Skeletal muscle cell (primary cell): ENCODE results near the gene MECP2.

ENCODE experiments used
- DNase-seq: peaks from one replicate; pipeline ENCODE4 v3.0.0-alpha.2; 2010; ENCODE audit warnings: low read depth
- H3K4me3 ChIP-seq: 2 replicates; pipeline ENCODE4 v1.5.1; 2011; ENCODE audit warnings: low read depth, mild to moderate bottlenecking, control low read depth, low read length, moderate library complexity

Gene MECP2

GRCh38 chrX:154021131-154021611, 76.3 kb downstream of the MECP2 start:
- no peak overlapping the region for H3K4me3 ChIP-seq

GRCh38 chrX:154020536-154021115, 76.9 kb downstream of the MECP2 start:
- no peak for DNase-seq
- H3K4me3 ChIP-seq = peak overlapping the region; percentile 43

More at GRCh38 chrX:154021131-154021611, 76.3 kb downstream of the MECP2 start:
- DNase-seq = no peak

- no peak for DNase-seq
Measured at GRCh38 chrX:154019633-154020528, 77.6 kb downstream of the MECP2 start, which contains the start of gene IRAK1. Gene IRAK1, minus strand, starts transcription at chrX:154019902. Its CDS starts 90 bp downstream, at chrX:154019812.

GRCh38 chrX:154019061-154019621, 78.4 kb downstream of the MECP2 start:
- no peak for DNase-seq
- peak overlapping the region; percentile 57 for H3K4me3 ChIP-seq

More at GRCh38 chrX:154019633-154020528, 77.6 kb downstream of the MECP2 start, which contains the start of gene IRAK1:
- peak within 1 kb of the TSS; percentile 57 for H3K4me3 ChIP-seq

GRCh38 chrX:154018518-154019060, 78.9 kb downstream of the MECP2 start:
- DNase-seq = no peak

GRCh38 chrX:154017766-154018517, 79.6 kb downstream of the MECP2 start:
- no peak for DNase-seq
- peak overlapping the region; percentile 57 for H3K4me3 ChIP-seq

More at GRCh38 chrX:154018518-154019060, 78.9 kb downstream of the MECP2 start:
- peak overlapping the region; percentile 57 for H3K4me3 ChIP-seq

GRCh38 chrX:154016366-154017076, 81.0 kb downstream of the MECP2 start:
- H3K4me3 ChIP-seq = no peak overlapping the region
- no peak for DNase-seq

GRCh38 chrX:154015581-154016264, 81.8 kb downstream of the MECP2 start:
- DNase-seq = no peak
- H3K4me3 ChIP-seq = no peak overlapping the region

GRCh38 chrX:154014429-154015380, 82.8 kb downstream of the MECP2 start:
- no peak overlapping the region for H3K4me3 ChIP-seq
- DNase-seq = no peak

GRCh38 chrX:154013614-154014360, 83.7 kb downstream of the MECP2 start:
- no peak for DNase-seq
- no peak overlapping the region for H3K4me3 ChIP-seq

GRCh38 chrX:154013001-154013421, 84.5 kb downstream of the MECP2 start:
- H3K4me3 ChIP-seq = no peak overlapping the region
- no peak for DNase-seq

- no peak overlapping the region for H3K4me3 ChIP-seq
- no peak for DNase-seq
Measured at GRCh38 chrX:154012336-154012991, 85.1 kb downstream of the MECP2 start.

GRCh38 chrX:154011376-154012335, 85.9 kb downstream of the MECP2 start:
- no peak overlapping the region for H3K4me3 ChIP-seq
- DNase-seq = no peak

- no peak overlapping the region for H3K4me3 ChIP-seq
- DNase-seq = no peak
Measured at GRCh38 chrX:154010330-154011087, 87.0 kb downstream of the MECP2 start.
